WI38 (cell line): ENCODE data around the gene MSH2.
"Not testable (repeated sequence)": the region's sequence is repeated elsewhere in the genome, so short reads cannot be mapped to it uniquely, and the experiment has no call there.

Experiments
- H3K4me3 ChIP-seq: 2 replicates; pipeline ENCODE4 v1.5.1; 2011; ENCODE audit warnings: low read depth, mild to moderate bottlenecking, control low read depth, low read length
- CTCF ChIP-seq: IDR thresholded peaks from 2 replicates; pipeline ENCODE4 v1.5.1; 2012; ENCODE audit warnings: low read depth, mild to moderate bottlenecking, control low read depth, low read length

MSH2 gene

DNA sequence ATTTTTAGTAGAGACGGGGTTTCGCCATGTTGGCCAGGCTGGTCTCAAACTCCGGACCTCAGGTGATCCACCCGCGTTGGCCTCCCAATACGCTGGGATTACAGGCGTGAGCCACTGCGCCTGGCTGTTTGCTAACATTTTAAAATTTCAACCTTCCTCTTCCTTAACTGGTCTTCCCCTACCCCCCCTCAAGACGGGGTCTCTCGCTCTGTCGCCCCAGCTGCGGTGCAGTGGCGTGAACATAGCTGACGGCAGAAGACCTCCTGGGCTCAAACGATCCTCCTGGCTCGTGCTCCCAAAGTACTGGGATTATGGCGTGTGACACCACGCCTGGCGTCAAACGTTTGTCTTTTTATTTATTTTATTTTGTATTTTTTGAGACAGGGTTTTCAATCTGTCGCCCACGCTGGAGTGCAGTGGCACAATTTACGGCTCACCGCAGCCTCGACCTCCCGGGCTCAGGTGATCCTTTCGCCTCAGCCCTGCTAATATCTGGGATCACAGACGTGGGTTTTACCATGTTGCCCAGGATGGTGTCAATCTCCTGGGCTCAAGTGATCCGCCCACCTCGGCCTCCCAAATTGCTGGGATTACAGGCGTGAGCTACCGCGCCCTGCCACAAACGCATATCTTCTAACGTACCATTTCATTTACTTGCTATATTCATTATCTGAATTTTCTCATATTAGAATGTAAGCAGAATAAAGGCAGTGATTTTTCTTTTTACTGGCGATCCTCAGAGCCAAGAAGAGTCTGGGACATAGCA, 984 bp upstream of the MSH2 start:
- H3K4me3 ChIP-seq: peak overlapping the region; percentile 82
- TF ChIP-seq CTCF: no peak

- TF ChIP-seq CTCF: no peak
- peak overlapping the region; percentile 82 for H3K4me3 ChIP-seq
Observed at GRCh38 chr2:47402555-47402804, 476 bp upstream of the MSH2 start.

DNA sequence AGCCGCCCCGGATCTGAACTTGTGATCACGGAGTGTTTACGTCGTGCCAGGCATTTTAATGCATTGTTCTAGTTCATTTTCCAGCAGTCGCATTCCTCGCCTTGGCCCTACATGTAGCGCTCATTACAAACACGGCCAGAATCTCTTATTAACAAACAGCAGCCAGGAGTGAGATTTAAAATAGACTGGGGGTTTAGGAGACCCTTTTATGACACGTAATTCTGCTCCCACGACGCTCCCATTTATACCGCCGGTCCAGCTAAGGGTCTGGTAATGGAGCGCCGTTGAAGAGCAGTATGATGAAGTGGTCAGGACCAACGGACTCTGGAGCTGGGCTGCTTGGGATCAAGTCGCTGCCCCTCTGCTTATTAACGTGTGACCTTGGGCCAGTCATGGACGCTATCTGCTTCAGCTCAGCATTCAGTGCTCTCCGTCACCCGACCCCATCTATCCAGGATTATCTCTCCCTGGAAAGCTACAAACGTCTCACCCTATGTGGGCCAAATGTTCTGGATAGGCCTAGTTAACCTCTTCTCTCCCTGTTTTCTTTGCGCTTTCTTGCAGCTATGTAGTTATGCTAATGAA, 745 bp downstream of the MSH2 start:
- no peak for TF ChIP-seq CTCF

DNA sequence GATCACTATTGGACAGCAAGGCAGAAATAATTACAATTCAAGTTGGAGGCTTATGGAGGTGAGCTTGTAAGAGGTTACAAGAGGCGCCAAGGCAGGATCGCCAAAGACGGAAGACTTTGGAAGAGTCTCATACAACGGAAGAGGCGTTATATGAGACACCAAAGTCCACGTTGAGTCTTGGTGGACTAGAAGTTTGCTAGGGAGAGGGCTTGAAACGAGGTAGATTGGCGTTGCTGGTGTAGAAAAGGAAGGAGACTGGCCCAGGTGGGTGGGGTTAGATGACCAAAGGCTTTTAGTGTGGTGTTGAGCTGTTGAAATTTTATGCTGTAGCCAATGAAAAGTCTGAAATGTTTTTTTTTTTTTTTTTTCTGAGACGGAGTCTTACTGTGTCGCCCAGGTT, 1.4 kb downstream of the MSH2 start:
- peak overlapping the region; percentile 82 for H3K4me3 ChIP-seq
- no peak for TF ChIP-seq CTCF

More for the DNA sequence above, 745 bp downstream of the MSH2 start:
- H3K4me3 ChIP-seq: peak overlapping the region; percentile 82

DNA sequence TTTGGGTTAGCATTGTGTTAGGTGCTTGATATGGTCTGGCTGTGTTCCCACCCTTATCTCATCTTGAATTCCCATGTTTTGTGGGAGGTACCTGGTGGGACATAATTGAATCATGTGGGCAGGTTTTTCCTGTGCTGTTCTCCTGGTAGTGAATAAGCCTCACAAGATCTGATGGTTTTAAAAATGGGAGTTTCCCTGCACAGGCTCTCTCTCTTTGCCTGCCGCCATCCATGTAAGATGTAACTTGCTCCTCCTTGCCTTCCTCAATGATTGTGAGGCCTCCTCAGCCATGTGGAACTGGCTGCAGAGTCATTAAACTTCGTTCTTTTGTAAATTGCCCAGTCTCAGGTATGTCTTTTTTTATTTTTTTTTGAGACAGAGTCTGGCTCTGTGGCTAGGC, 2.8 kb downstream of the MSH2 start:
- H3K4me3 ChIP-seq: no peak overlapping the region
- TF ChIP-seq CTCF: no peak

DNA sequence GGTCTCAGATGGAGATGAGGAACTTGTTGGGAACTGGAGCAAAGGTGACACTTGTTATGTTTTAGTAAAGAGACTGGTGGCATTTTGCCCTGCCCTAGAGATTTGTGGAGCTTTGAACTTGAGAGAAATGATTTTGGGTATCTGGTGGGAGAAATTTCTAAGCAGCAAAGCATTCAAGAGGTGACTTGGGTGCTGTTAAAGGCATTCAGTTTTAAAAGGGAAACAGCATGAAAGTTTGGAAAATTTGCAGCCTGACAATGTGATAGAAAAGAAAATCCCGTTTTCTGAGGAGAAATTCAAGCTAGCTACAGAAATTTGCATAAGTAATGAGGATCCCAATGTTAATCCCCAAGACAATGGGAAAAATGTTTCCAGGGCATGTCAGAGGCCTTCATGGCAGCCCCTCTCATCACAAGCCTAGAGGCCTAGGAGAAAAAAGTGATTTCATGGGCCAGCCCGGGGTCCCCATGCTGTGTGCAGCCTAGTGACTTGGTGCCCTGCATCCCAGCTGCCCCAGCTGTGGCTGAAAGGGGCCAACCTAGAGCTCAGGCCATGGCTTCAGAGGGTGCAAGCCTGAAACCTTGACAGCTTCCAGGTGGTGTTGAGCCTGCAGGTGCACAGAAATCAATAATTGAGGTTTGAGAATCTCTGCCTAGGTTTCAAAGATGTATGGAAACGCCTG, 3.8 kb downstream of the MSH2 start:
- H3K4me3 ChIP-seq: not testable (repeated sequence)

DNA sequence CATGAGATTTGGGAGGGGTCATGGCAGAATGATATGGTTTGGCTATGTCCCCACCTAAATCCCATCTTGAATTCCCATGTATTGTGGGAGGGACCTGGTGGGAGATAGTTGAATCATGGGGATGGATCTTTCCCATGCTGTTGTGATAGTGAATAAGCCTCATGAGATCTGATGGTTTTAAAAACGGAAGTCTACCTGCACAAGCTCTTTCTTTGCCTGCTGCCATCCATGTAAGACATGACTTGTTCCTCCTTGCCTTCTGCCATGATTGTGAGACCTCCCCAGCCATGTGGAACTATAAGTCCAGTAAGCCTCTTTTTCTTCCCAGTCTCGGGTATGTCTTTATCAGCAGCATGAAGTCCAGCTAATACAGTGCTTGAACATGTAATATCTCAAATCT, 5.0 kb downstream of the MSH2 start:
- not testable (repeated sequence) for H3K4me3 ChIP-seq

- H3K4me3 ChIP-seq: no peak overlapping the region
- no peak for TF ChIP-seq CTCF
Observed at GRCh38 chr2:47414682-47415458, 11.9 kb downstream of the MSH2 start.
